Endothelial cell of umbilical vein (primary cell): ENCODE data around the gene SVIL. TPM values are rescaled to one million over a fixed set of nuclear protein-coding genes. Genes with fewer than 3 reads are reported as not detected.

Experiments used
- BruUV-seq: library from RNA; stranded (reverse); fragments of 400-500 nt; replicated peaks from 2 replicates; lab custom pipeline; 2021; lab: Mats Ljungman, UMichigan
- CTCF ChIA-PET: fragments of 300-600, 350-600 bp; sonication (Branson Sonifier 250); formaldehyde crosslinking; loops from one replicate; lab custom pipeline; 2021; ENCODE audit warnings: antibody characterized with exemption, inconsistent platforms; lab: Charles Lee
- POLR2A ChIA-PET: fragments of 300-600, 350-600 bp; sonication (Branson Sonifier 250); formaldehyde crosslinking; loops from one replicate; lab custom pipeline; 2021; ENCODE audit warnings: antibody characterized with exemption, inconsistent platforms; lab: Charles Lee
- DNase-seq: peaks from one replicate; pipeline ENCODE4 v3.0.0-alpha.2; 2011; ENCODE audit warnings: low read depth, low spot score
- FAIRE-seq: peaks from 2 replicates; lab custom pipeline; 2011; peaks lifted over from hg19 to GRCh38; lab: Jason Lieb, UNC
- H2AFZ ChIP-seq: 2 replicates; pipeline ENCODE4 v1.6.0; 2012; ENCODE audit warnings: low read depth, low read length, control low read depth, inconsistent platforms
- H3K27ac ChIP-seq: 2 replicates; pipeline ENCODE4 v1.5.1; 2011; ENCODE audit warnings: low read depth, mild to moderate bottlenecking, control low read depth, low read length, moderate library complexity; ENCODE audit not compliant: insufficient read depth
- H3K27me3 ChIP-seq, 2 experiments: 2 replicates each; pipeline versions ENCODE4 v1.6.0 to v1.6.1; 2011; ENCODE audit warnings: low read length in 2 of 2, mixed read lengths in 1 of 2; ENCODE audit not compliant: control insufficient read depth in 2 of 2, insufficient read depth in 2 of 2
- H3K36me3 ChIP-seq, 2 experiments: 2 replicates in 1 of 2; 3 replicates in 1 of 2; pipeline ENCODE4 v1.5.1; 2011; ENCODE audit warnings: low read length in 2 of 2, mild to moderate bottlenecking in 1 of 2, moderate library complexity in 1 of 2; ENCODE audit not compliant: control insufficient read depth in 2 of 2, insufficient read depth in 2 of 2; ENCODE audit errors: extremely low read depth in 1 of 2
- H3K4me1 ChIP-seq: 3 replicates; pipeline ENCODE4 v1.5.1; 2011; ENCODE audit warnings: mild to moderate bottlenecking, low read length; ENCODE audit not compliant: control insufficient read depth, insufficient read depth; ENCODE audit errors: extremely low read depth
- H3K4me2 ChIP-seq: 2 replicates; pipeline ENCODE4 v1.6.1; 2011; ENCODE audit warnings: low read length, control low read depth, mixed read lengths; ENCODE audit not compliant: insufficient read depth
- H3K4me3 ChIP-seq, 3 experiments: fragments of 200-600 bp in 1 of 3; sonication (generic), shearing (Covaris generic) in 1 of 3; replicated peaks in 1 of 3; 2 replicates each; pipeline ENCODE4 v1.5.1; 2011 to 2016; ENCODE audit warnings: control low read depth in 3 of 3, low read length in 3 of 3, mild to moderate bottlenecking in 2 of 3, inconsistent platforms in 1 of 3, low read depth in 1 of 3, moderate library complexity in 1 of 3; ENCODE audit not compliant: insufficient read depth in 1 of 3
- H3K79me2 ChIP-seq: 2 replicates; pipeline ENCODE4 v1.6.0; 2012; ENCODE audit warnings: low read length, inconsistent platforms; ENCODE audit not compliant: control insufficient read depth, insufficient read depth
- H3K9ac ChIP-seq: replicated peaks from 2 replicates; pipeline ENCODE3; 2011; ENCODE audit warnings: low read length, control low read depth; ENCODE audit not compliant: insufficient read depth; ENCODE audit errors: extremely low read depth
- H3K9me1 ChIP-seq: replicated peaks from 3 replicates; pipeline ENCODE4 v1.6.0; 2011; ENCODE audit warnings: mild to moderate bottlenecking, low read length; ENCODE audit not compliant: control insufficient read depth, insufficient read depth; ENCODE audit errors: extremely low read depth
- H3K9me3 ChIP-seq: replicated peaks from 2 replicates; pipeline ENCODE4 v1.5.1; 2012; ENCODE audit warnings: low read length, inconsistent platforms; ENCODE audit not compliant: control insufficient read depth, insufficient read depth
- H4K20me1 ChIP-seq: replicated peaks from 2 replicates; pipeline ENCODE3; 2011; ENCODE audit warnings: mild to moderate bottlenecking, low read length; ENCODE audit not compliant: control insufficient read depth, insufficient read depth; ENCODE audit errors: extremely low read depth
- CTCF ChIP-seq, 2 donors: IDR thresholded peaks; 1 replicate in 1 of 2; 2 replicates in 1 of 2; pipeline ENCODE4 v1.5.1; 2011; ENCODE audit warnings: low read length in 2 of 2, mild to moderate bottlenecking in 2 of 2, moderate library complexity in 2 of 2, control low read depth in 1 of 2, inconsistent platforms in 1 of 2, low read depth in 1 of 2; ENCODE audit not compliant: insufficient read depth in 1 of 2; ENCODE audit errors: extremely low read depth in 1 of 2
- EZH2 ChIP-seq: IDR thresholded peaks from 2 replicates; pipeline ENCODE4 v1.6.1; 2012; ENCODE audit warnings: borderline replicate concordance, low read depth, mild to moderate bottlenecking, moderate library complexity, low read length, inconsistent platforms; ENCODE audit not compliant: severe bottlenecking
- FOS ChIP-seq: IDR thresholded peaks from 2 replicates; pipeline ENCODE4 v1.6.1; 2011; ENCODE audit warnings: mild to moderate bottlenecking, low read length, moderate library complexity, borderline replicate concordance; ENCODE audit not compliant: insufficient read depth
- GATA2 ChIP-seq: IDR thresholded peaks from 2 replicates; pipeline ENCODE4 v1.7.0; 2011; ENCODE audit warnings: low read depth, mild to moderate bottlenecking, moderate library complexity, mixed read lengths, low read length; ENCODE audit not compliant: insufficient read length, insufficient read depth
- JUN ChIP-seq: IDR thresholded peaks from 2 replicates; pipeline ENCODE4 v1.6.1; 2011; ENCODE audit warnings: borderline replicate concordance, low read depth; ENCODE audit not compliant: insufficient read length, insufficient read depth
- MAX ChIP-seq: IDR thresholded peaks from 2 replicates; pipeline ENCODE4 v1.6.1; 2011; ENCODE audit not compliant: insufficient read depth, insufficient read length
- MYC ChIP-seq: IDR thresholded peaks from one replicate; pipeline ENCODE4 v1.6.1; 2011; ENCODE audit warnings: mild to moderate bottlenecking, low read depth, low read length
- POLR2A ChIP-seq: IDR thresholded peaks from 2 replicates; pipeline ENCODE4 v1.6.1; 2012; ENCODE audit warnings: low read depth, mild to moderate bottlenecking, control low read depth, low read length
- dilution Hi-C: fragments of 300-500 bp; cut with MboI; formaldehyde crosslinking; loops from one replicate; pipeline ENCODE4 v1.15.0; 2019; ENCODE audit warnings: low sequenced_read_pairs; ENCODE audit not compliant: extremely low pct_ligation_motif_present
- intact Hi-C: fragments of 100-400 bp; cut with micrococcal nuclease; formaldehyde crosslinking; loops from one replicate; pipeline ENCODE4 v1.10.0; 2022
- polyA plus RNA-seq, 4 experiments: library from polyadenylated mRNA; depleted of rRNA in 3 of 4; stranded (reverse) in 3 of 4; unstranded in 1 of 4; fragments of >200 nt; gene quantifications; 2 replicates each; pipeline versions ENCODE4 v1.2.1 to v1.2.3, GENCODE V29; 2011 to 2012; ENCODE audit warnings: missing spikeins in 1 of 4
- total RNA-seq: library from RNA; stranded (reverse); gene quantifications from 2 replicates; pipeline ENCODE4 v1.2.3, GENCODE V29; 2021

SVIL gene
- total and polyA plus RNA-seq, 2 donors (not counting 3 experiments of a cell fraction or from before 2014, with no cell fraction given): 22.6 to 70.7 TPM

- peaks cover 0 to 2% of the 10 kb centered on the region in 2 experiments for H3K36me3 ChIP-seq
- dilution Hi-C loops (no loop called here), intact Hi-C loops (no loop called here)
- no peak overlapping the region for H2AFZ ChIP-seq
- no peaks in the 10 kb centered on the region for H3K27me3 ChIP-seq
- H3K9ac ChIP-seq: no peak overlapping the region
- no peak for DNase-seq
- H3K4me2 ChIP-seq: no peak overlapping the region
- FAIRE-seq: no peak
- ChIA-PET CTCF (no interaction called here), POLR2A (no interaction called here)
- H4K20me1 ChIP-seq: no peaks in the 10 kb centered on the region
- peaks cover 2% of the 10 kb centered on the region for H3K9me3 ChIP-seq
- H3K4me3 ChIP-seq: no peak overlapping the region
- H3K4me1 ChIP-seq: peaks cover 25% of the 10 kb centered on the region
- no peak overlapping the region for H3K27ac ChIP-seq
- peaks cover 2% of the 10 kb centered on the region for H3K79me2 ChIP-seq
- no TSS peak for BruUV-seq
- H3K9me1 ChIP-seq: no peaks in the 10 kb centered on the region
- TF ChIP-seq JUN (no peak), CTCF (IDR thresholded peaks at IDR 0.05; ENCODE audit: extremely low read depth in 1 of 2, insufficient read depth in 1 of 2, low read depth in 1 of 2, low read length in 2 of 2) (no peak), GATA2 (no peak), FOS (no peak), EZH2 (no peak), MYC (no peak), MAX (no peak), POLR2A (no peak)
Observed at GRCh38 chr10:29651767-29652166, 17.0 kb upstream of the SVIL start.
